ENCODE results near the gene KIF3A.
A peak's percentile ranks its signal among the peaks of the same experiment; 100 is the strongest.

KIF3A gene

DNA sequence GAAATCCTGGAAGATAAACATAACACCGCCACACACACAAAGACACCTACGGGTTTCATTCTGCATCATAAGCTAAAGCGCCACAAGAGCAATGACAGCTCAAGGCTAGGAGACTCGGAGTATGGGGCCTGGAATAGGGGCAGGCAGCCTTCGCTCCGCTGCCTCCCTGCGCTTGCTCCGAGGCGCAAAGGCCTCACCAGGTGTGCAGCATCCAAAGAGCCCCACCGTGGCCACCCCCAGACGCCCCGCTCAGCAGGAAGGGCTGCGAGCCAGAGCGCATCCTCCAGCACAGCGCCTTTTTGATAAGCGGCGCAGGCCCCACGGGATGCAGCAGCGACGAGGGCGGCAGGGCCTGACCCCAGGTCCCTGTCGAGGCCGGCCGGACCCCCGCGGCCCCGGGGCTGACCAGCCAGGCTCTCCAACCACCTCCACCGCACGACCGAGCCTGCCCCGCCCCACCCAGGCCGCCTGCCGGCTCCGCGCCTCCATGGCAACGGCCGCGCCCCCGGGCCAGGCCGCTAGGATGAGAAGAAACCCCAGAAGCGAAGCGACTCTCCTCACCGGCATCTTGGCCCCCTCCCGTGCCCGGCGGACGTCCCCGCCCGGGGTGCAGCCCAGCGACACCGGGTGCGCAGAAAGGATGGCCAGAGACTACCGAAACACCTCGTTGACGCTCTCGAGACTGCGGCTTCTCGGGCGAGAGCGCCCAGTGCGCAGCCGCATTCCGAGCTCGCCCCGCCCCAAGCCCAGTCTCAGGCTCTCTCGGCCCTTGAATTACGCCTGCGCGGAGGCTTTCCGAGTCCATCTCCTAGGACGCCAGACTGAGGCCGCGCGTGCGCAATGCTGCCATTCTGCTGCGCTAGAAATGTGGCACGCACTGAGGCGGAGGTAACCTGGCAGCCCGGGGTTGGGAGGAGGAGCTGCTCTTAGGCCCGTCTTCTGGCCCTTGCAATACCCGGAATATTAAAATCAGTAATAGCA, at the start of gene KIF3A:
Gene KIF3A, minus strand, starts transcription at position 694 of the 981 bp plus-strand sequence. Its CDS starts 127 bp downstream, at position 567.
- peak; percentile 99 for DNase-seq

DNA sequence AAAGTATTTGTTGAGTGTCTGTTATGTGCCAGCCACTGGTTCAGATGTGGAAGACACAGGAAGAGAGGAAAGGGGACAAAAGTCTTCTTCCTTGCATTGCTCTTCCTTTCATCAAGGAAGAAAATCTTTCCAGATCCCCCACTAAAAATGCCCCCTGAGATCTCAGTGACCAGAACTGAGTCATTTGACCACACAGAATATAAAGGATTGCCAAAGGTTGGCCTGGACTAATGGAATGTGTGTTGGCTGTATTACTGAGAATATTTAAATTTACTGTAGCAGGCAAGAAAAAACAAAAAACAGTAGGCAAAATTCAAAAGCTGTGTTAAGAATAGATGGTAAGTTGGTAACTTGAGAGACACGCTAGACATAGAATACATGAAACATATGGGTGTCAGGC, 49.7 kb upstream of the KIF3A start:
- DNase-seq: no peak

DNA sequence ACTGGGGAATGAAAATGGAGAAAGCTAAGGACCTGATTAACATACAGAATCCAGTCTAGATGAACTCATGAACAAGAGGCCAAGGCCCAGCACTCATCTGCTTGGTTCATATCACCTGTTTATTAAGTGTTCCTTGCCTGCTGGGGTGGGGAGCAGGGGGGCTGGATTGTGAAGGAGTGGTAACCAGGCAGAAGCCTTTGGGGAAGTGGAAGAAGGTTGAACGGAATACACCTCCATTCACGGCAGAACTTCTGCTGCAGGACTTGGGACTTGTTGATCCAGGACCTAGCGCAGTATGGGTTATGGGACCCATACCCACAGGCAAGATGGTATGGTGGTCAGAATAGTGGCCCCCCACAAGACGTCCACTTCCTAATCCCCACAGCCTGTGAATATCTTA, 48.5 kb upstream of the KIF3A start:
- DNase-seq: no peak

DNA sequence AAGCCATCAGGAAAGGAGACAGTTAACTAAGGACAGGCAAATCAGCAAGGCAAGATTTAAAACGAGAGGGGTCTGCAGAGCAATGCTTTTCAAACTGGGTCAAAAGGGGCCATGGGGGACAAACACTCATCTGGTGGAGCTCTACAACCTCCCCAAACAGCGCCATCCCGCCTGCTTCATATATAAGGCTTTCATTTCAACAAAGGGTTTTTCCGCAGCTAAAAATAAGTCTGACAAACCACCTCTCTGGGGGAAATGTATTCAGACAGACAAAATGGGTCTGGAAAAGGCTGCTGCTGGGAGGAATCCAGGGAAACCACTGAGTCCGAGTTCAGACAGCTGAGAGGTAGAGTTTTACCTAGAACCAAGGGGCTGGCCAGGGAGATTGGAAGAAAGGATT, 48.0 kb upstream of the KIF3A start:
- DNase-seq: no peak

DNA sequence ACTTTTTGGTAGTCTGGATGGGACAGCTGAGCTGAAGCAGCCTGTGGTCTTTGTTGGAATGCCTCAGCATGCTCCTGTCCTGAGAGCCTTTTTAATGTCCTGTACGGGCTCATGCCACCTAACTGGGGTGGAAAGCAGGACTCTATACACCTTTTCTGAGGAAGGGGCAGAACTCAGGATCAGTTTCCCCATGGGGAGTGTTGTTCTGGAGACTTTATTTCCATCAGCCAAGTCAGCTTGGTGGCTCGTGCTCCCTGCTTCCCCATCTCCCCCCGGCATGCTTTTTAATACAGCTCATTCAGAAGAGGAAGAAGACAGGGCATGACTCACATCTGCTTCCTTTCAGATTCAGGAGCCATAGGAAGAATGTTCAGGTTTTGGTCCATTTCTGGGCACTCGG, 44.8 kb upstream of the KIF3A start:
- DNase-seq: no peak

DNA sequence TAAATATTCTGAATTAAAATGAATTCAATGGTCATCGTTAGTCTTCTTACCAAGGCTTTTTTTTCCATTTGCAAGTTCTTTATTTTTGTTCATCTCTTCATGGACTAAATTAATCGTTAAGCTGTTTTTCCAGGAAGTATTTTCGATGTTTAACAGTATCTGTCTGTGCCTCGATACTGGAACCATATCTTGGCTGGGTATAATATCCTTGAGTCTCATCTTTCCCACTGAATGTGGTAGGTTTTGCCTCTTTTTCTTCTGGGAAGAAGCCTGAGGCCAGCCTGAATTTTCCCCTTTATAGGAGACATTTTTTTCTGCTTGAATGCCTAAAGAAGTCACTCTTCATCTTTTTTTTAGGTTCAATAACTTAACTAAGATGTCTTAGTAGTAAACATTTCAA, 43.7 kb upstream of the KIF3A start:
- DNase-seq: no peak

DNA sequence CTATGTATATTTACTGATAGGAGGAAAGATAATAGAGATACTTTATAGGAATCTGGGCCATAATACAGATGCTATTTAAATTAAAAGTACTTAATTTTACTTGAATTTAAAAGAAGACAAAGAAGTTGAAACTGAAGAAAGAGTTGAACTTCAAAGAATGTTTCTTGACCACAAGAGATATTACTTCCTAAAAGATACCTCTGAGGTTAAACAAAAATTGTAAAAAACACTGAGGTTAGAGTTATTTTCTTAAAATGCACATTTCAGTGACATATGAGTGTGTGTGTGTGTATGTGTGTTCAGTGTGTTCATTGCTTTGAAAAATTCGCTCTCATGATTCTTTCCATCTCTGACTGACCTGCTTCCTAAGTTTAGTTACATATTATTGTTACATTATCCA, 43.2 kb upstream of the KIF3A start:
- no peak for DNase-seq

DNA sequence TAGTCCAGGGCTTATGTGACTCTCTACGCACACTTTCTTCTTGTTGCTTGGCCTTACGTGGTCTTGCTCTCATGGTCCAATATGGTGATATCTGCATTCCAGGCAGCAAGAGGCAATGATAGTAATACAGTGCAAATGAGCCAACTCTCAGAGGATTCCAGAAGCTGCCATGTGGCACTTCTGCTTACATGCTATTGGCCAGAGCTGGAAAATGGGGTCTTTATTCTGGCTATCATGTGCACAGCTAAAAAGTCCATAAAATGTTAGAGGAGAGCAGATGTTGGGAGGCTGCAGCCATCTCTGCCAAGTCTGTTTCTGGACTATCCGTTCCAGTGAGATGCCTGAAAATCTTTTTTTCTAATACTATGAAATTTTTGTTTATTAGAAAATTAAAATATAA, 42.6 kb upstream of the KIF3A start:
- no peak for DNase-seq

DNA sequence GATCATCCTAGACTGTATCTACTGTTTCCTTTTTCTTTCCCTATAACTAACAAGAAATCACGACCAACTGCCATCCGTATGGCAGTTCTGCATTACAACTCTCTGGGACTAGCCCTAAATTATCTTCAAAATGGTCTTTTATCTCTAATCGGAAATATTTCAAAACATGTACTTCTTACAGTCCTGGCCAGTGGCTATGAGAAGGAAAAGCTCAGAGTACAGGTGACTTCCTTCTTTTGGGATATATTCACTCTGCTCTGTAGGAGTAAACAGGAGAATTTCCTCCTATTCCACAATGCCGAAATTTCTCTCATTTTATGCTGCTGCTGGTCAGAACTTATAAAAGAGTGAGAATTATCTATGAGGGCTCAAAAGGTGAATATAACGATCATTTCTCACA, 41.5 kb upstream of the KIF3A start:
- DNase-seq: no peak

DNA sequence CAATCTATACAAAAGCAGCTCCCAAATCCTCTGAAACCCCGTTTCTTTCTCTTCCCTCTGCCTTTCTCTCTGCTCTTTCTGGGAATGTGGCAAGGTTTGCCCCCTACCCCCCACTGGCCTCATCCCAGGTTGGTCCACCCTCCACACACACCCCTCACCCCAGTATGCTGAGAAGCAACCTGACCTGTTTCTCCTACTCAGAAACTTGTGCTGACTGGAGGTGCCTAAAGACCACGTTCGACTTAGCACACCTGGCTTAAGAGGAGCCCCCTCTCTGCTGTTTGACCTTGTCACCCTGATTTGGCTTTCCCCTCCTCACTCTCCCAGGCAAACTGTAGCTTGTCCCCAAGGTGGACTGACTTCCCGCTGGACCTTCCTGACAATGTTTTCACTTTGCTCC, 40.8 kb upstream of the KIF3A start:
- DNase-seq: no peak

DNA sequence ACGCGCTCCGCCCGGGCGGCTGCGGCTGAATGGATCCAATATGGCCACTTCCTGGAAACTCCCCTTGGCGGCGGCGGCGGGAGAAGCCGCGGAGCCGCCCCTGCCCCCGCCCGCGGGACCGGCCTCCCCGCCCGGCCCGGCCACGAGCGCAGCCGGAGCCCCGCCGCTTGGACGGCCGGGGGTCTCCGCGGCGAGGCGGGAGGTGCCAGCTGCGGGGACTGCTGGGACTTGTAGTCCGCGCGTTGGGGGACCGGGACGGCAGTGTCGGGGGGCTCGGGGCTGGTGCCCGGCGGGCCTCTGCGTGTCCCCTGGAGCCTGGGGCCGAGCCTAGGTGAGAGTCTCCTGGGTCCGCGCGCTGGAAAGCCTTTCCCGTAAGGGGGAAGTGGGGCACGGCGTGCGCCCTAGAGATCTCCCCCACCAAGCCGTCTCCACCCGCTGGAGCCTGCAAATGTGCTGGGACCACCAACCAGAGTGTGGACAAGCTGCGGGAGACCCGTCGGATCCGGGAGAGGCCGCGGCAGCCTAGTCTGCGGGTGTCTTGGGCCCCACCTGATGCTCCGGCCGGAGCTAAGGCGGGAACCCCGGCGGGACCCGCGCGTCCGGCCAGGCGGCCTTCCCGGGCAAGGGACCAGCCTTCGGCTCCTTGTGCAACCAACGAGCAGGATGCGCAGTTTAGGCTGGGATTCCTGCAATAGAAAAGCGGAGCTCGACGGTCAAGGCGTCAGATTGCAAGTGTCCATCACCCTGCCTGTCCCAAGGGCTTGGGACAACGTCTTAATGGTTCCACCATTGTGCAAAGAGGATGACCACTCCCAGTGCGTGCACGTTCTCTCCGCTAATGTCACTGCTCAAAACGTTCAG, 40.1 kb upstream of the KIF3A start, which contains the start of gene SEPTIN8:
Gene SEPTIN8, minus strand, starts transcription at position 31 of the 861 bp plus-strand sequence. CDS start 102 bp downstream, outside the sequence.
- DNase-seq: peak; percentile 33

DNA sequence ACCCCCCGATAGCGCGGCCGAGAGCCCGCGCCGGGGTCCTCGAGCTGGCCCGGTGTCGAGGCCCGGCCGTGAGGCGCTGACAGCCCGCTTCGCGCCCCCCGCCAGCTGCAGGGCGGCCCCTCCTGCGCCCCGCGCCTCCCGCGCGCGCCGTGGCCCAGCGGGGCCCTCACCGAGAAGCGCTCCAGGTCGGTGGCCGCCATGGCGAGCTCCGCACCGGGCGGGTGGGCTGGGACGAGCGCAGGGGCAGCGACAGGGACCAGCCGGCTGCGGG, 39.5 kb upstream of the KIF3A start:
- DNase-seq: no peak

DNA sequence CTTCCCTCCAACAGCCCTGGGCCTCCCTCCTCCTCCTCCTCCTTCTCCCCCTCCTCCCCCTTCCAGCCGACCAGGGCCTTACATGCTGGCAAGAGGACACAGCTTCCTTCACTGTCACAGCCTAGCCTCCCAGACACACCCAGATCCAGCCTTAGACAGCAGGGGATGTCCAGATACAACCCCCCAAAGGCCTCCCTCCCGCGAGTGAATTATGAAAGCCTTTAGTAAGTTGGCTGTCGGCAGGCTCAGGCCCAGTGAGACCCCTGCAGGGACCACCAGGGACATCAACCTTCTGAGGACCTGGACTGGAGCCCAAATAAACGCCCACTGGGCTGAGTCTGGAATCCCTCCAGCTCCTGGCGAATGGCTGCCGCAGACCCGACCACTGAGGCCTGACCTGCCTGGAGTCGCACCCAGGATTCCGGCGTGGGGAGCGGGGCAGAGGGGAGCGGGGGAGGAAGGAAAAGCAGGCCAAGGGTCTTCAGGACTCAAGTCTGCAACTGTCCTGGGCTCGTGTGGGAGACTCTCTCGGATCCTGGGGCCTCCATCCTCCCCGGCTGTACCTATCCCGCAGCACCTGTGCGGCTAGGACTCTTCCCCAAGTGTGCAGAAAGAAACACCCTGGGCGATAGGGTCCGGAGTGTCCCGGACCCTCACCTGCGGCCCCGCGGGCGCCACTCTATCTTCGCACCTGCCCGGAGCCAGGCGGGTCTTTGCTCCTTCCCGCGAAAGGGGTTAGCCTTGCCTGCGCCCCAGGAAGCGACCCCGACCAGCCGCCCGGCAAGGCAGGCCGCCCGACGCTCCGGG, 39.0 kb upstream of the KIF3A start:
- DNase-seq: no peak

DNA sequence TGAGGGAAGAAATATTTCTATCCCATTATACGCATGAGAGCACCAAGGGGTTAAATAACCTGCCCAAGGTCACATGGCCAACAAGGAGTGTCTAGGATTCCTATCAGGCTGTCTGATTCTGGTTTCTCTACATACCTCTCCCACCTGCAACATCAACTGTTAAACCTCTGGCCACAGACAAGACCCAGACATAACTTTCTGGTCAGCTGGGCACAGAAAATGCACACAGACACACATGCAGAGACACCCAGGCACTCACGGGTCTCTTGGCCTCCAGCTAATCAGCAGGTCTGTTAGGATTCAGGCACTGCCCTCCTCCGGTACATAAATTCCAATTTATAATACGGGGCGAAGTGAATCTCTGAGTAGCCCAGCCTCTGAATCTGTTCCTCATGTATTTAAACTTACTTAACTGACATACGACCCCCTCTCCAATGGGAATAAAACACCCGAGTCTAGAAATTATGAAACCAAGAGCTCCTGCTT, 38.2 kb upstream of the KIF3A start:
- DNase-seq: no peak

DNA sequence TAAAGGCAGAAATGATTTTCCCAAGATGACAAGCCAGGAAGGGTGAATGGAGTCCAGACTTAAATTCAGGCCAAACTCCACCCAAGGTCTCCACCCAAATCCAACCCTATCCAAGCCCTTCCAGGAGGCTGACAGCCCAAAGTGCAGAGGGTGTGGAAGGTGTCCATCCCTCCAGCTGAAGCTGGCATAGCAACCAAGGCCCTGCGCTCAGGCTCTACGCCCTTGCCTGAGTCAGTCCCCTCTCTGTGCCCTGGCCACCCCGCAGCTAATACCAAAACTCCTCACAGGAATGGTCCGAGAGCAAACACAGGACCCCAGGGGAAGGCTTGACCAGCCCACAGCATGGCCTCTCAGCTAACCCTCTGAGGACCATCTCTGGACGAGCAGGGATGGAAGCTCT, 37.5 kb upstream of the KIF3A start:
- no peak for DNase-seq

DNA sequence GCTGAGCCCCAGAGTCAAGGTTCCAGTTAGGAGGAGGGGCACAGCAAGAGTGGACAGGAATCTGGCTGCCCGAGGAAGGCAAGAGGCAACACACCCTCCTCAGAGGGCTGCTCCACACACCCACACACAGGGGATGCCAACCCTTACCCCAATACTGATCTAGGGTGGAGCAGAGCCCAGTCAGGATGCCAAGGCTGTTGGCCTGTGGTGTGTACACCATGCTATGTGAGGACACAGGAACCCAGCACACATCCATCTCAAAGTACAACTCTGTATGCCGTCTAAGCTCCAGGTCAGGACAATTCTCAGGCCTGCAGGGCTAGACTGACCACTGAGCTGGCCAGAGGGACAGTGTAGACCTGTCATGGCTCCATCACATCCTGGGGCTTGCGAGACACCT, 37.1 kb upstream of the KIF3A start:
- no peak for DNase-seq

DNA sequence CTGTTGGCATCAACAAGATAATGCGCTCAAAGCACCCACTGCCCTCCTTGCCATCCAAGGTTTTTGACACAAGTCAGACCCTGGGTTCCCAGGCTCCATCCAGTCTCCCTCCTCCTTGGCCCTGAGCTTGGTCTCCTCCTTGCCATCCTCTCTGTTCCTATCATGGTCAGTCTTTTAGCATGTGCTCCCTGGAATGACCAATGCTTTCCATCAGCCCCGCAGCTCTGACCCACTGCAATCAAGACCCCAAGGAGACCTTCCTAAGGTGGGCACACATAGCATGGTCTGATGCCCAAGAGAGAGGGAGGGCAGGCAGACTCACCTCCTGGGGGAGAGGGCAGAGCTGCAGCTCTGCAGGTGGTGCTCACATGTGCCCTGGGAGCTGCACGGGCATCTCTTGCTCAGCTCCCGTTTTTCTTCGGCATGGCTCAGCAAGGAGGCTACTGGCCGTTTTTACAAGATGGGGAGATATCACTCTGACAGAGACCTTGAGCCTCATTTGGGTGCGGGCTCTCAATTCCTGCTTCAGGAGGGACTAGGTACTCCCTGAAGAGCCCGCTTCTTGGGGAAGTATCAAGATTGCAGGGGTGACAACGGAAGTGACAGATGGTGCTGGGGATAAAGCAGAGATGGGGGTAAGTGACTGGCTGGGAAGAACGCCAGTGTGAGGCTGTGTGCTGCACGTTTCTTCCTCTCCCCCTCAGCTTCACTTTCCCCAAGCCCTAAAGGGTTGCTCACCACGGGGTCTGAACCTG, 36.4 kb upstream of the KIF3A start:
- no peak for DNase-seq

DNA sequence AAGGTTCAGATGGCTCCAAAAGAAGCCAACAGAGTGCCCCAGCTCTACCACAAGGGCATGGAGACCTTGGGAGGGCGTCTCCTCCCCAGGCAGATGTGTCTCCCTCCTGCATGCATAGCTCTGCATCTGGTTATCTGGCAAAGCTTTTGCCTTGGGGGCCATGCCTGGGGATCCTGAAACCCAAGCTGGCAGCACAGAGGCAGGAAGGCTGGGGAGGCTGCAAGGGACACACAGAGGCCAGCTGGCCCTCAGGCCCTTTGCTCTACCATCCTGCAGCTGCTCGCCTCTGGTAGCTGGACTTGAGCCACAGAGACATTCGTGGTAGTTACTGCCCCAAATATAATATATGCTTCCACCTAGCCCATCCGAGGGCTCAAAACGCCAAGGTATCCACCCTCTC, 35.8 kb upstream of the KIF3A start:
- no peak for DNase-seq

DNA sequence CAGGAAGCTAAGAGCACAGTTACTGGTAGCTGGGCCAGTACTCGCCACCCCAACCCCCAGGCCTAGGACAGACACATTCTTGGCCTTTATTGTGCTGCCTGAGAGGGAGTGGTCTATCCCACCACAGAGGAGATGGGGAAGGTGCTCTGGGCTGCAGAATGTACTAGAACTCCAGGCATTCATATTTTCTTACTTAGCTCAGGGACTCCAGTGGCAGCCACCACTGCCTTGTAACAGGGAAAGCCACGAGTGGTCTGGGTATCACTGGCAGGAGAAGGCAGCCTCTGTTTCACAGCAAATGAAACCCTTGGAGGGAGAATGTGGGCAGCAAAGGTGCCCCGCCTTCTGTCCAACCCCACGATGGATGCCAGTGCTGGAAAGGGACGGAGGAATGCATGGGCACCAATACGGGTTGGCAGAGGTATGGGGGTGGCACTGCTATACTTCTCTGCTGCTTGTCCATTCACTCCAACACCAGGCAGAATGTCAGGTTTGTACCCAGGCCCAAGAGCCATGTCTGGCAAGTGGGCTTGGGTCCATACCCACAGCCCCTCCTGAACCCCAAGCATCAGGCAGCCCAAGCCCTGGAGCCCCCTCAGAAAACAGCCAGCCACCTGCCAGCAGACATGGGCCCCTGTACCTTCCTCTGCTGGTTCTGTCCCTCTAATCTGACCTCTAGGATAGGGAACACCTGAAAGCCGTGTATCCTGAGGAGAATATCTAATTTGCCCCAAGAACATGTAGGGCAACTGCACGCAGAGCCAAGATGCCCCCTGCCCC, 35.1 kb upstream of the KIF3A start:
- DNase-seq: no peak

DNA sequence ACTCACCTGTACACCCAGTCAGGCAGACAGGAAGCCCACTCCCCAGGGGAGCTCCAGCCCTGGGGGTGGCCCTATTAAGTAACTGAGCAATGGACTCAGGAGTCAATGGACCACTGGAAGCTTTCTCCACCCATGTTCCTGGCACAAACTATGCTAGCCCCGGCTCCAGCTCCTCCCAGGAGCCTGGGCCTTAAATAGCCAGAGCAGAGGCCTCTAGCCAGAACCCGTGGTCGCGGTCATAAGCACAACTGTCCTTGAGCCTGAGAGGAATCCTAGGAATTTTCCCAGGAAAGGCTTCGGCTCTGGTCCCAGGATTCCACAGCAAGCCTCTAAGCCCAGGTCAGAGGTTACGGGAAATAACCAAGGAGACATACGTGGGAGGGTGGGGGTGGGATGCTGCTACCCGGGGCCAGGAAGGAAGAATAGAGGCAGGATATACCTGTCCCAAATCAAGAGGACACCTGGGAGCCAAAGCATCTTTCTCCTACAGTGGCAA, 34.2 kb upstream of the KIF3A start:
- no peak for DNase-seq

DNA sequence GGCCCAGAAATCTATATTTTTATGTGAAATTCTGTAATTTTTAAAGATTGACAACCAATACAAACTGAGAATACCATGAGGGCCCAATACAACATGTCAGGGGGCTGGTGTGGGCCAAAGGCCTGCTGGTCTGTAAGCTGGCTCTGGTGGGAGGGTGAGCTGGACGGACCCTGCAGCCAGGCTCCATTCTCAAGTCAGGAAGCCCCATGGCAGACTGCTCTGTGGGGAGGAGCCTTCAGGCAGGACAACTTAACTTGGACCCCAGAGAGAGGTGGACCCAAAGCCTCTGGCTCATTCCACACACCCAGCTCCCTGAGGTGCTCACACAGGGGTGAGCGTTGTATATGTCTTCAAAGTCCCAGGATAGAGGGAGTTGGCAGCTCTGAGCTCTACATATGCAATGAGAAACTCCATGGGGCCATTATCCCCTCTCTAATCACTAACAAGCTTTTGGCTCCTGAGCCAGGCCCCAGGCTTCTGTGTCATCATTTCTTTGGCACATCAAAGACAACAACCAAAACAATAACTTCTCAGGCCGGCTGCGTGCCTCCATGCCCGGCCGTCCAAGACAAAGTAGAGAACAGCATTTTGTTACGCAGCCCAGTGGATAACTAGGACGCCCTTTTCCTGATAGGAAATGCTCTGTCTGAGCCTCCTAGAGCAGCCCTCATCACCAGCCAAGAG, 33.3 kb upstream of the KIF3A start:
- no peak for DNase-seq
